Subcutaneous adipose tissue (tissue), 4 donors: ENCODE data around the gene MCTP2. TPM values are rescaled to one million over a fixed set of nuclear protein-coding genes. Genes with fewer than 3 reads are reported as not detected.

Experiments
- CTCF ChIP-seq: fragments of 450-650 bp; IDR thresholded peaks from one replicate; pipeline ENCODE4 v1.5.1; 2016; ENCODE audit warnings: low read depth, mild to moderate bottlenecking, control low read depth, antibody characterized with exemption, moderate library complexity
- total RNA-seq, 4 donors: library from RNA; depleted of rRNA; stranded (reverse); fragments of >200 nt; gene quantifications; one replicate each; pipeline ENCODE4 v1.1.0, GENCODE V29; 2016

MCTP2 gene
- total RNA-seq, 4 donors from 2014 or later: 2.6 to 5.5 (median 4.6) TPM

- no peak for TF ChIP-seq CTCF
Measured at GRCh38 chr15:94236608-94237007, 5.2 kb downstream of the MCTP2 start.

- no peak for TF ChIP-seq CTCF
Measured at GRCh38 chr15:94237903-94238302, 6.5 kb downstream of the MCTP2 start.

DNA sequence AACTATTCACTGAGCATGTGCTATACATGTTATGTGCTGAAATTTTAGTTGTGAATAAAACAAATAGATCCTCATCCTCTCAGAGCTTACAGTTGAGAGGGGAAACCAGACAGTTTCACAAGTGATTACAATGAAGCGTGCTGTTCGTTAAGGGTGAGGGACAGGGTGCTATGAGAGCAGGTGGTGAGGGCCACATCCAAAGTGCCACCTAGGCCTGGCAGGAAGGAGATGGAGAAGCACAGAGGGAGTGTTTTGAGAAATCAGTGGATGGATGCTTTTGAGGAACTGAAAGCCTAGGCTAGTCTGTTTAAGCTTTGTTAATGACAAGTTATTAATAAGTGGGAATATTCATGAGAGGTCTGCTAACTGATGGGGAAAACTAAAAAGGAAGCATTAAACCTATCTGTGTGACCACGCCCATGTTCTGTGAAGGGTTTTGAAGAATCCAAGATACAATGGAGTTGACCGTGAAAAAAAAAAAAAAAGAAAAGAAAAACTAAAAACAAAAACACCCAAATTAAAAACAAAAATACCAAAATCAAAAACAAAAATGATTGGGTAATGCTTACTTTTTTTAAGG, 7.3 kb downstream of the MCTP2 start:
- no peak for TF ChIP-seq CTCF

GRCh38 chr15:94239474-94239873, 8.1 kb downstream of the MCTP2 start:
- no peak for TF ChIP-seq CTCF

GRCh38 chr15:94240480-94240879, 9.1 kb downstream of the MCTP2 start:
- TF ChIP-seq CTCF: no peak

DNA sequence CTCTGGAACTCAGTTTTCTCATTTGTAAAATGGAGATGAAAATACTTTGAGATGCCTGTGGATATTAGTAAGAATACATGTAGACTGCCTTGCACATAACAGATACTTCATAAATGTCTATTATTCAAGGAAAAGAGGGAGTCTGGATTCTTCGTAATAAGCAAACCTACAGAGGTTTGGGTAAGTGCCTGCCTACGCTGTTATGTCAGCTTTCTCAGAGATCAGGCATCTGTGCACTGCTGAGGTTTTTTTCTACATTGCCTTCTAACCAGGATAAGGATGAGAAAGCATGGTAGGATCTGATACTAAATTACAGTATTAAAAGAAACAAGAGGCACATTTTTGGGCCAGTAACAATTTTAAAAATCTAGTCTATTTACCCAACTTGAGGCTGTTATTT, 10.9 kb downstream of the MCTP2 start:
- no peak for TF ChIP-seq CTCF

DNA sequence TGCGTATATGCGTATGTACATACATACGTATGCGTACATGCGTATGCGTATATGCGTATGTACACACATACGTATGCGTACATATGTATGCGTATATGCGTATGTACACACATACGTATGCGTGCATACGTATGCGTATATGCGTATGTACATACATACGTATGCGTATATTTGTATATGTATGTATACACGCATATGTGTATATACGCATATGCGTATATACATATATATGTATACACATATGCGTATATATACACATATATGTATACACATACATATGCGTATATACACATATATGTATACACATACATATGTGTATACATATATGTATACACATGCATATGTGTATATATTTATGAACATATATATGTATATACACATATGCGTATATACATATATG, 12.1 kb downstream of the MCTP2 start:
- no peak for TF ChIP-seq CTCF
